Activated CD4-positive, CD25-positive, alpha-beta regulatory T cell treated with anti-CD3 and anti-CD28 coated beads, Interleukin-2, amount 50 U/mL, for 72 hours (primary cell): Measurements from ENCODE around the gene XRCC3.
"Not testable (repeated sequence)": the region's sequence is repeated elsewhere in the genome, so short reads cannot be mapped to it uniquely, and the experiment has no call there.

Source experiments
- DNase-seq: peaks from one replicate; pipeline ENCODE4 v3.0.0; 2021

The XRCC3 gene

GRCh38 chr14:103705118-103705503, 10.1 kb downstream of the XRCC3 start:
- DNase-seq = no peak

DNA sequence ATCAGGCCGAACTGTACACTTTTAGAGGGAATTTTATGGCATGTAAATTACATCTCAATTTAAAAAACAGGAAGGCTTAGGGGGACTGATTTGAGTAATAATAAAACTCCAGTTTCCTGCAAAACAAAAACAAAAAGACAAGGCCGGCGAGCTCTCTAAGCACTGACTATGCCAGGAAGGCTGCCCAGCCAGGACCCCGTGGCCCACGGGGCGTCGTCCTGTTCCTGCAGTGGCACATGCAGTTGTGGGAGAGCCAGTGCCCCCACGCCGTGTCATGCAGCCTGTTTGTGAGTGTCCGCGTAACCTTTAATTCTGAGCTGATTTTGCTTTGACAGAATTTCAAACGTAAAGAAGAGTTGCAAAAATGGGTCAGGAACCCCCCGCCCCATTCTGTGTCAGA, 10.5 kb downstream of the XRCC3 start:
- DNase-seq = no peak

DNA sequence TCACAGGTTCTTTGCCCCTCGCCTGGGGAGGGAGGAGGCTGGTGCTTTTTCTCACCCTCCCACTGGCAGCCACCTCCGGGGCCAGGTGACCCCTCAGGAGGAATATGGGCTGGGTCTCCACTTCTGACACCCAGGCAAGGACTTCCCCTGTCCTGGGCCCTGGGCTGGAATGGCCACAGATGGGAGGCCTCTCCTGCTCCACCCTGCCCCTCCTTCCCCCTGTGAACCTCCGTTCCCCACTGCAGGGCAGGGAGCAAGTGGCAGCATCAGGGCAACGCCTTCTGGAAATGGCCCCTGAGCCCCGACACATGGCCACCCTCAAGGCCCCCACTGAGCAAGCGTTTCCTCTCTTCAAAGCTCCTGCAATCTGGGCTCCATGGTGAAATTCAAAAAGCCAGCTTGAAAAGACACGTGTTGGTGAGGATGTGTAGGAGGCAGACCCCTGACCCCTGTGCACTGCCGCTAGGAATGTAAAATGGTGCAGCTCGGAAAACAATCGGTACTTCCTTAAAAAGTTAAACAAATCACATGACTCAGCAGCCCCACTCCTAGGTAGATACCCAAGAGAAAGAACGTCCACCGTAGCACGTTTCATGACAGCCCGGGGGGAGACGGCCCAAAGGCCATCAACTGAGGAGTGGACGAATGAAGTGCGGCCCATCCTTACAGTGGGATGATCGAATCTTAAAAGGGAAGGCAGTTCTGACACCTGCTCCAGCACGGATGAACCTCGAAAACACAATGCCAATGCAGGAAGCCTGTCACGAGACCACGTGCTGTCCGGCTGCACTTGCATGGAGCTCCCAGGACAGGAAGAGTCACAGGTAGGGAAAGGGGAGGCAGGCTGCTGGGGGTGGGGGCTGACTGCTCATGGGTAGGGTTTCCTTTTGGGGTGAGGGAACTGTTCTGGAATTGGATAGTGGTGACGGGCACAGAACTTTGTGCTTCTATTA, 11.5 kb downstream of the XRCC3 start:
- no peak for DNase-seq

- no peak for DNase-seq
These were observed 12.5 kb downstream of the XRCC3 start for GRCh38 chr14:103702497-103703432.

- no peak for DNase-seq
These were observed 13.2 kb downstream of the XRCC3 start for GRCh38 chr14:103702095-103702494.

DNA sequence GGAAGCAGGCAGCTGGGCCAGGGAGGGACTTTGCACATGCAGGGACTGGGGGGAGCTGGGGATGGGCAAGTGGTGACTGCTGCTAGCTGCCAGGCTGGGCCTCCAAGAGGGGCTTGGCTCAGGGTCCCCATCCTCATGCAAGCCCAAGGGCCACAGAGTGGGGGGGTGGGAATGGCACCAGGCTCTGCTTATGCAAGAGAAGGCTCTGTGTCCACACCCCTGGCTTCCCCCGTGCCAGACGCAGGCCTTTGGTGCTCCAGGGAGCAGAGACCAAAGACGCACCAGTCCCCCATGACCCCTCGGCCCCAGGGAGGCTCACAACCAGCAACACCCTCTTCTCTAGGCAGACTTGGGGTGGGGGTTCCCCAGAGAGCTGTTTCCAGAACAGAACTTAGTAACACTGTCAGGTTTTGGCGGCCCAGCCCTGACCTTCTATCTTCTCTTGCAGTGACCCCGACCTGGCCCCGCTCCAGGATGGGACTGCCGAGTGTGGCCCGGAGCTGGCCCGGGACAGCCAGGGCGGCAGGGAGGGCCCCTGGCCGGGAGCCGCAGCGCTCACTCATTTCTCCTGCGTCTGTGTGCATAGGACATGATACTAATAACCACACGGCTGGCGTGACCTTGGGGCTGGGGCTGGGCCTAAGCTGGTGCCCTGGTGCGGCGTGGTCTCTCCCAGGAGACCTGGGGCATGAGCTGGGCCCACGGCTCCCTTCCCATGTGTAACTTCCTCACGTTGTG, 14.3 kb downstream of the XRCC3 start:
- DNase-seq = no peak

- DNase-seq = no peak
These were observed 15.1 kb downstream of the XRCC3 start for GRCh38 chr14:103699901-103700752.

- DNase-seq = no peak
These were observed 16.0 kb downstream of the XRCC3 start for GRCh38 chr14:103699261-103699661.

- DNase-seq = no peak
These were observed 16.6 kb downstream of the XRCC3 start for GRCh38 chr14:103698380-103699260.

DNA sequence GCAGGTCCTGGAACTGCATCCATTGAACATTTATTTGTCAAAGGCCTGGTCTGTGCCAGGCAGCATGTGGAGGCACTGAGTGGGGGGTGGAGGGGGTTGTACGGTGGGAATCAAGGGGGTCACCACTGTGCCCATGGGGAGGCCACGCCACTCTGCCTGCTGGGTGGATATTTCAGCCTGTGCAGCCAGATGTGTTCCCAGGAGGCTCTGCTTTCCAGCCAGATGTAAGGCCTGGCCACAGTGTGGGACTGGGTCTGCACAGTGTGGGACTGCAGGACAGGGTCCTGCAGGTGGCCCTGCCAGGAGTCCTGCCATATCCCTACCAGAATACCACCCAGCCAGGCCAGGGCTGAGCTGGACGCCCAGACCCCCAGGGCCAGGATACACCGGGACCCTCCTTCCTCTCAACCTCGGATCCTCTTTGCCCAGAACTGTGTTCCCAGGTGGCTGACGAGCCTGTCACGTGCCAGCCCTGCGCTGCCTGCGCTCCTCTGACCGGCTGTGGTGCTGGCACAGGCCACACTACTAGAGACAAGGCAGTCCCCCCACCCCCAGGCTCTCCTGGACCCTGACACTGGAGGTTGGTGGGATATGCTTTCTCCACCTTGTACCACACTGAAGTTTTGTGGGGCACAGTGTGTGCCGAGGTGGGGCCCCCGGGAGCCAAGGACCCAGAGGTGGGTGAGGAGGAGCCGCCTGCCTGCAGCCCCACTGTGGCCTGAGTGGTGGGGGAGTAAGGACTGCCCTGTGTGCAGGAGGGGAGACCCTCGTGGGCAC, 17.5 kb downstream of the XRCC3 start:
- DNase-seq = no peak

- DNase-seq = no peak
These were observed 18.0 kb downstream of the XRCC3 start for GRCh38 chr14:103697206-103697602.

GRCh38 chr14:103696466-103697071, 18.7 kb downstream of the XRCC3 start:
- DNase-seq = no peak

DNA sequence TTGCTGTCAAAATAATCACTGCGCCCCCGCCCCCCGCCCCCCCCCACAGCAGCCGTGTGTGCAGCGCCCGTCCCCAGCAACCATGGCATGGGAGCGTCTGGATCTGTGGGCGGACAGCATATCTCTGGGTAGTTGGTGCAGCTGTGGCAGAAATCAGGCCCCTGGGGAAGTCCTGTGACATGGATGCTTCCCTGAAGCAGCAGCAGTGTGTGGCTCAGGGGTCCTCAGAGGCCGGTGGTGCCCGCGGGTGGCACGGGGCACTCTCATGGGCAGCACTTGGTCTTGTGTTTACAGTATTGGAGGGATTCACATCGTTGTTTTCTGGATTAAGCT, 19.2 kb downstream of the XRCC3 start:
- DNase-seq = no peak

GRCh38 chr14:103695296-103696069, 19.8 kb downstream of the XRCC3 start:
- no peak for DNase-seq

DNA sequence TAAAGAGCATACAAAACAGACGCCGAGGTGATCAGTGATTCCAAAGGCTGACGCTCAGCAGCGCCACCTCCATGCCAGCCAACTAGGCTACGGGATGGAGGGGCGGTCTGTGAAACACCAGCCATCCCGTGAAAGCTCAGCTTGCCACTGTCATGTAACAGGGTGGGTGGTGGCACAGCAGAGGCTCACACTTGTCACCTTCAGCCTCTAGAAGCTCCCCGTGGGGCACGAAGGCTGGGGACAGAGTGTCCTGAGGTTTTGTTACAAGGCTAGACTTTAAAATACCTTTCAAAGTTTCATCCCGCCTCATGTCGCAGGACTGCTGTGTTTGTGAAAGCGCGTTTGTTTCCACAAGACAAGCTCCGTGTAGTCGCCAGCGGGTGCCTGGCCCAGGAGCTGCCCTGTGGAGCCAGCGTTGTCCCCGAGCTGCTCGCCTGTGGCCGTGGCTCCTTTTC, 20.7 kb downstream of the XRCC3 start:
- DNase-seq = no peak

GRCh38 chr14:103693515-103693914, 21.7 kb downstream of the XRCC3 start:
- DNase-seq = no peak

DNA sequence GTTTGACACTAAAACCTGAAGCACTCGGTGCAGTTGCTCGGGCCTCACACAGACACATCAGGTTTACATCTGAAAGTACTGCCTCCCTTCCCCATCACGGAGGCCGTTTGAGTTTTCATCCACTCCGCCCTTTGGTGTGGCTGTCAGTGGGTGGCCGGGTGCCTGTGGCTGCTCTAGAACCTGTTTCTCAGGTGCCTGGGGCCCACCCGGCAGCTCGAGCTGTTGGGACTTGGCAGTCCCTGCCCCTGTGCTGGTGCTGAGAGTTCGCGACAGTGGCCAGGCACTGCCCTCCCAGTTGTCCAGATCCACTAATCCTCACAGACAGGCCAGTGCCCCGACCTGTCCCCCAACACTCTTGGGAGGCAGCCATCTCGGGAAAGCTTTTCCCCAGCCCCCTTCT, 22.4 kb downstream of the XRCC3 start:
- DNase-seq = no peak

DNA sequence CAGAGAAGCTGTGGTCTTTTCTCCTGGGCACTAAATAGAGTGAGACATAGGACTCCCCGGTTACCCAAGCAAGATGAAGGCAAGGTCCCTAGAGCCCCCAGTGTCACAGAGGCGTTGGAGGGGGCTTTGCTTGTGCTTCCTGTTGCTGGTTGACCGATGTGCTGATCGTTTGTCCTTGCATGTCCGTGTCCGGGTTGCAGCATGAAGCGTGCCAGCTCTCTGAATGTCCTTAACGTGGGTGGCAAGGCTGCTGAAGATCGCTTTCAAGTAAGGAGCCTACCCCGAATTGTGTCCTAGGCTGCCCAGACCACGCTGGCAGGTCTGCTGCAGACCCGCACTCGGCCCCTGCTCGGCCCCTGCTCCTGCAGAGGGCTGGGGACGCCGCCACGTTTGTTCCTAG, 23.1 kb downstream of the XRCC3 start:
- no peak for DNase-seq

- not testable (repeated sequence) for DNase-seq
These were observed 23.6 kb downstream of the XRCC3 start for GRCh38 chr14:103691655-103692054.
